GM23338 (cell line): Measurements from ENCODE around the gene SPEM2. TPM values are rescaled to one million over a fixed set of nuclear protein-coding genes. Genes with fewer than 3 reads are reported as not detected.

Experiments used
- ATAC-seq: fragments of 200-7000 bp; cut with Tn5 transposase; 3 replicates; pipeline ENCODE4 v1.9.1; 2020
- DNase-seq: peaks from one replicate; pipeline ENCODE4 v3.0.0-alpha.2; 2015; ENCODE audit warnings: low spot score
- H2AFZ ChIP-seq: fragments of 200-600 bp; sonication (generic); 2 replicates; pipeline ENCODE4 v1.8.0; 2016; ENCODE audit warnings: antibody characterized with exemption, mild to moderate bottlenecking, moderate library complexity
- H3F3A ChIP-seq: fragments of 200-600 bp; sonication (generic); replicated peaks from 2 replicates; pipeline ENCODE4 v1.8.0; 2017; ENCODE audit warnings: antibody characterized with exemption, mixed run types, low read depth
- H3K27ac ChIP-seq: fragments of 200-600 bp; sonication (generic); 2 replicates; pipeline ENCODE4 v1.6.1; 2016; ENCODE audit warnings: low read depth
- H3K27me3 ChIP-seq: fragments of 200-600 bp; sonication (generic); 2 replicates; pipeline ENCODE4 v1.8.0; 2016; ENCODE audit warnings: mild to moderate bottlenecking, mixed run types, moderate library complexity; ENCODE audit not compliant: insufficient read depth
- H3K36me3 ChIP-seq: fragments of 200-600 bp; sonication (generic); 2 replicates; pipeline ENCODE4 v1.8.0; 2016; ENCODE audit warnings: mild to moderate bottlenecking; ENCODE audit not compliant: insufficient read depth
- H3K4me1 ChIP-seq: fragments of 200-600 bp; sonication (generic); 2 replicates; pipeline ENCODE4 v1.8.0; 2016; ENCODE audit warnings: mild to moderate bottlenecking, moderate library complexity; ENCODE audit not compliant: insufficient read depth
- H3K4me2 ChIP-seq: fragments of 200-600 bp; sonication (generic); 2 replicates; pipeline ENCODE4 v1.7.1; 2017; ENCODE audit warnings: mixed run types
- H3K4me3 ChIP-seq: fragments of 200-600 bp; sonication (generic); 2 replicates; pipeline ENCODE4 v1.6.1; 2016; ENCODE audit warnings: mixed run types
- H3K79me2 ChIP-seq: fragments of 200-600 bp; sonication (generic); replicated peaks from 2 replicates; pipeline ENCODE4 v1.8.0; 2017; ENCODE audit warnings: mild to moderate bottlenecking; ENCODE audit not compliant: insufficient read depth
- H3K9me2 ChIP-seq: fragments of 200-600 bp; sonication (generic); 2 replicates; pipeline ENCODE4 v1.8.0; 2017; ENCODE audit not compliant: insufficient read depth
- H4K20me1 ChIP-seq: fragments of 200-600 bp; sonication (generic); replicated peaks from 2 replicates; pipeline ENCODE4 v1.8.0; 2017; ENCODE audit warnings: mild to moderate bottlenecking; ENCODE audit not compliant: insufficient read depth
- H3K27ac Mint-ChIP-seq: 2 replicates; pipeline ENCODE4 v1.8.0; 2020; ENCODE audit warnings: inconsistent platforms, mild to moderate bottlenecking, moderate library complexity, mixed read lengths
- H3K27me3 Mint-ChIP-seq: 3 replicates; pipeline ENCODE4 v1.8.0; 2022; ENCODE audit warnings: low read depth, mild to moderate bottlenecking, moderate library complexity, mixed read lengths, inconsistent platforms; ENCODE audit not compliant: insufficient read depth, poor library complexity
- H3K36me3 Mint-ChIP-seq: 3 replicates; pipeline ENCODE4 v1.8.0; 2021; ENCODE audit warnings: low read depth, mild to moderate bottlenecking, inconsistent platforms, moderate library complexity, mixed read lengths
- H3K4me1 Mint-ChIP-seq: 3 replicates; pipeline ENCODE4 v1.8.0; 2020; ENCODE audit warnings: mild to moderate bottlenecking, inconsistent platforms, mixed read lengths
- H3K4me3 Mint-ChIP-seq: 3 replicates; pipeline ENCODE4 v1.8.0; 2021; ENCODE audit warnings: moderate library complexity, mild to moderate bottlenecking, inconsistent platforms, mixed read lengths
- H3K9me3 Mint-ChIP-seq: 3 replicates; pipeline ENCODE4 v1.8.0; 2020; ENCODE audit warnings: moderate library complexity, mild to moderate bottlenecking, inconsistent platforms, mixed read lengths
- CREB1 ChIP-seq: fragments of 250-450 bp; sonication (Bioruptor Pico); IDR thresholded peaks from 2 replicates; pipeline ENCODE4 v1.5.0; 2020; ENCODE audit warnings: low read depth, mild to moderate bottlenecking, moderate library complexity
- CTCF ChIP-seq, 2 experiments: fragments of 200-600 bp in 1 of 2; sonication (generic) in 1 of 2; conservative IDR thresholded peaks; 2 replicates each; pipeline versions ENCODE4 v1.5.1 to v1.6.1; 2016 to 2017; ENCODE audit warnings: antibody characterized with exemption in 2 of 2, low read depth in 2 of 2, mild to moderate bottlenecking in 2 of 2, moderate library complexity in 1 of 2
- ETS1 ChIP-seq: IDR thresholded peaks from 2 replicates; pipeline ENCODE4 v1.6.1; 2016; ENCODE audit warnings: antibody characterized with exemption
- EZH2 ChIP-seq: fragments of 200-600 bp; sonication (generic); IDR thresholded peaks from one replicate; pipeline ENCODE4 v1.8.0; 2017; ENCODE audit warnings: antibody characterized with exemption, mild to moderate bottlenecking, low read depth; ENCODE audit not compliant: unreplicated experiment
- EZH2phosphoT487 ChIP-seq: fragments of 200-600 bp; sonication (generic); IDR thresholded peaks from one replicate; pipeline ENCODE4 v1.8.1; 2018; ENCODE audit warnings: antibody characterized with exemption; ENCODE audit not compliant: unreplicated experiment
- JUNB ChIP-seq: IDR thresholded peaks from one replicate; pipeline ENCODE4 v1.6.1; 2016; ENCODE audit warnings: antibody characterized with exemption; ENCODE audit not compliant: unreplicated experiment
- NANOG ChIP-seq: IDR thresholded peaks from 2 replicates; pipeline ENCODE4 v1.6.1; 2016; ENCODE audit warnings: antibody characterized with exemption, borderline replicate concordance
- POLR2AphosphoS5 ChIP-seq: IDR thresholded peaks from 2 replicates; pipeline ENCODE4 v1.6.1; 2016; ENCODE audit warnings: antibody characterized with exemption, low read depth
- REST ChIP-seq: IDR thresholded peaks from one replicate; pipeline ENCODE4 v1.6.1; 2018; ENCODE audit warnings: antibody characterized with exemption; ENCODE audit not compliant: unreplicated experiment
- STAT1 ChIP-seq: IDR thresholded peaks from one replicate; pipeline ENCODE4 v1.6.1; 2016; ENCODE audit warnings: antibody characterized with exemption; ENCODE audit not compliant: unreplicated experiment
- ZNF114 ChIP-seq: fragments of 250-450 bp; sonication (Bioruptor Pico); IDR thresholded peaks from 2 replicates; pipeline ENCODE4 v1.5.0; 2020; ENCODE audit warnings: mild to moderate bottlenecking, moderate library complexity
- ZNF331 ChIP-seq: fragments of 250-450 bp; sonication (Bioruptor Pico); IDR thresholded peaks from 2 replicates; pipeline ENCODE4 v1.5.0; 2020; ENCODE audit warnings: low read depth, mild to moderate bottlenecking, moderate library complexity
- ZNF462 ChIP-seq: fragments of 250-450 bp; sonication (Bioruptor Pico); IDR thresholded peaks from 2 replicates; pipeline ENCODE4 v1.5.0; 2020; ENCODE audit warnings: mild to moderate bottlenecking, moderate library complexity
- long read RNA-seq: library from polyadenylated mRNA; unstranded; transcript quantifications from one replicate; pipeline ENCODE4 v2.0.0, GENCODE V29; 2020; ENCODE audit not compliant: unreplicated experiment
- polyA plus RNA-seq: library from polyadenylated mRNA; unstranded; fragments of >200 nt; fragmentation: Nextera tagmentation; extraction: Ambion mirVana; gene quantifications from 2 replicates; pipeline ENCODE4 v1.2.1, GENCODE V29; 2016
- total RNA-seq: library from RNA; depleted of rRNA; stranded (reverse); fragments of >200 nt; shearing (Covaris generic); gene quantifications from 2 replicates; pipeline ENCODE4 v1.2.3, GENCODE V29; 2014; rRNA removed

Gene SPEM2
- total RNA-seq: not detected in 2 replicates
- polyA plus RNA-seq: not detected in 2 replicates
- long read RNA-seq: 0 reads

- Mint-ChIP-seq H3K27me3 (peaks cover 29% of the 10 kb centered on the region), H3K4me3 (no peak within 1 kb of the TSS; the same call in 2 of the 3 replicates), H3K27ac (no peak within 1 kb of the TSS; the same call in 1 of the 2 replicates)
Measured at GRCh38 chr17:7425316-7425715, at the start of gene SPEM2. Gene SPEM2 (plus strand): TSS chr17:7425616. CDS start chr17:7425689, 73 bp downstream.

More at GRCh38 chr17:7425316-7425715, at the start of gene SPEM2:
- Histone ChIP-seq H3F3A (no peaks in the 10 kb centered on the region), H3K4me2 (no peak within 1 kb of the TSS), H3K79me2 (no peaks in the 10 kb centered on the region), H3K9me2 (no peaks in the 10 kb centered on the region), H3K4me1 (no peaks in the 10 kb centered on the region), H3K4me3 (no peak within 1 kb of the TSS), H3K27ac (no peak within 1 kb of the TSS), H3K27me3 (no peaks in the 10 kb centered on the region), H3K36me3 (no peaks in the 10 kb centered on the region), H2AFZ (no peak within 1 kb of the TSS), H4K20me1 (no peaks in the 10 kb centered on the region)
- DNase-seq: no peak
- Mint-ChIP-seq H3K9me3 (no peaks in the 10 kb centered on the region; the same call in 2 of the 3 replicates), H3K36me3 (no peaks in the 10 kb centered on the region), H3K4me1 (peaks cover 7% of the 10 kb centered on the region; the same call in 2 of the 3 replicates)
- no peak for ATAC-seq
- TF ChIP-seq ZNF331 (CRISPR knock-in tag) (no peak), STAT1 (no peak), ZNF462 (CRISPR knock-in tag) (no peak), NANOG (no peak), ZNF114 (CRISPR knock-in tag) (no peak), EZH2 (no peak), CTCF (conservative IDR thresholded peaks at IDR 0.05; ENCODE audit: low read depth in 2 of 2) (no peak), JUNB (no peak), CREB1 (CRISPR knock-in tag) (no peak), EZH2phosphoT487 (no peak), ETS1 (no peak), REST (no peak), POLR2AphosphoS5 (no peak)
